ENCODE results near the gene NBDY.

DNA sequence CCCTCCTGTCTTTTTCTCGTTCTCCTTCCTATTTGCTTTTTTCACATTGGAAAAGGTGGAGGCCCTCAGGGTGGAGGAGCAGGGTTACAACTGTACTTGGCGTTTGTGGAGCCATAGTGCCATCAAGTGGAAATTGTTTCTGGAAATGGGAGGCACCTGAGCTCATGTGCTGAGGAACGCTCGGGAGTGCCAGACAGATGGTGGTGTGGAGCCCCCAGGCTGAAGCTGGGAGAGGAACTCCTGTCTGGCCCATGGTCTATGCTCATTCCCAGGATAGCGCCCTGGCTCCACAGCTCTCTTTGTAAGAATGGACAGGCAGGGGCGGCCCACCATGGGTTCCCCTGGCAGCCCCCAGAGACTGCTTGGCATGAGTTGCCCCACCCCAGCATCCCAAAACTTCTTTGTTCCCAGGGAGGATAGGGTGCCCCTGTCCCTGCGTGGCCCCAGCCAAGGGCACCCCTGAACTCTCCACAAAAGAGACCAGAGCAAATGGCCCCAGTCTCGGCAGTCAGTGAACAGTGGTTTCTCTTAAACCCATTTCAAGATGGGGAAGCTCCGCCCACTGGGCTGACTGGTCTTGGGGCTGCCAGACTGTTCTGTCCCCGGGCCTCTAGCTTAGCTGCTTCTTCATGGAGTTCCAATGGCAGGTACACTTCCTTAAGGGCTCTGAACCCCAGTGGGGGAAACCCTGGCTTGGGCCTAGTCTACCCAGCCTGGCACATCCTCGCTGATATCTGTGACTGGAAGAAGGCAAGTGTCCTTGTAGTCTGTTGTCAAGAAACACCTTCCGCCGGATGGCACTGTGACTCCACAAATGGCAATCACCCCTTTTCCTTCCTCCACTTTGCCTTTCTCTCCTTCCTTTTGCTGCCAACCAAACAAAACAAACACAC, 70.1 kb downstream of the NBDY start:
- TF ChIP-seq, protein P1, sequence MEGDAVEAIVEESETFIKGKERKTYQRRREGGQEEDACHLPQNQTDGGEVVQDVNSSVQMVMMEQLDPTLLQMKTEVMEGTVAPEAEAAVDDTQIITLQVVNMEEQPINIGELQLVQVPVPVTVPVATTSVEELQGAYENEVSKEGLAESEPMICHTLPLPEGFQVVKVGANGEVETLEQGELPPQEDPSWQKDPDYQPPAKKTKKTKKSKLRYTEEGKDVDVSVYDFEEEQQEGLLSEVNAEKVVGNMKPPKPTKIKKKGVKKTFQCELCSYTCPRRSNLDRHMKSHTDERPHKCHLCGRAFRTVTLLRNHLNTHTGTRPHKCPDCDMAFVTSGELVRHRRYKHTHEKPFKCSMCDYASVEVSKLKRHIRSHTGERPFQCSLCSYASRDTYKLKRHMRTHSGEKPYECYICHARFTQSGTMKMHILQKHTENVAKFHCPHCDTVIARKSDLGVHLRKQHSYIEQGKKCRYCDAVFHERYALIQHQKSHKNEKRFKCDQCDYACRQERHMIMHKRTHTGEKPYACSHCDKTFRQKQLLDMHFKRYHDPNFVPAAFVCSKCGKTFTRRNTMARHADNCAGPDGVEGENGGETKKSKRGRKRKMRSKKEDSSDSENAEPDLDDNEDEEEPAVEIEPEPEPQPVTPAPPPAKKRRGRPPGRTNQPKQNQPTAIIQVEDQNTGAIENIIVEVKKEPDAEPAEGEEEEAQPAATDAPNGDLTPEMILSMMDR (conservative IDR thresholded peaks at IDR 0.05; ENCODE audit: low read depth, low read length): no peak
- no peak for TF ChIP-seq EZH2 (IDR thresholded peaks at IDR 0.05; ENCODE audit: borderline replicate concordance, low read depth, low read length, poor library complexity, severe bottlenecking)

Data from A673 (cell line).